PC-3 (cell line): ENCODE data around the gene HCAR2. TPM values are rescaled to one million over a fixed set of nuclear protein-coding genes. Genes with fewer than 3 reads are reported as not detected.
"Not testable (repeated sequence)": the region's sequence is repeated elsewhere in the genome, so short reads cannot be mapped to it uniquely, and the experiment has no call there.

Source experiments
- ATAC-seq: fragments of 200-7000 bp; cut with Tn5 transposase; 2 replicates; pipeline ENCODE4 v1.9.1; 2020; ENCODE audit warnings: mild to moderate bottlenecking, moderate library complexity
- Bru-seq: library from RNA; stranded (reverse); fragments of 400-500 nt; gene quantifications from one replicate; lab custom pipeline; 2021; lab: Mats Ljungman, UMichigan
- BruChase-seq, 2 experiments: library from RNA; stranded (reverse); fragments of 400-500 nt; gene quantifications; one replicate each; lab custom pipeline; 2021; lab: Mats Ljungman, UMichigan
- BruUV-seq: library from RNA; stranded (reverse); fragments of 400-500 nt; replicated peaks from 2 replicates; lab custom pipeline; 2021; lab: Mats Ljungman, UMichigan
- CTCF ChIA-PET: fragments of 300-600 bp; sonication (Branson Sonifier 250); formaldehyde crosslinking; loops from one replicate; lab custom pipeline; 2022; ENCODE audit warnings: antibody characterized with exemption; lab: Charles Lee
- POLR2A ChIA-PET: fragments of 300-600 bp; sonication (Branson Sonifier 250); formaldehyde crosslinking; loops from one replicate; lab custom pipeline; 2022; ENCODE audit warnings: antibody characterized with exemption; ENCODE audit not compliant: unreplicated experiment; lab: Charles Lee
- DNase-seq: peaks from one replicate; pipeline ENCODE4 v3.0.0-alpha.2; 2015
- H2AFZ ChIP-seq: fragments of 300-600 bp; sonication (generic); 2 replicates; pipeline ENCODE4 v1.6.0; 2016; ENCODE audit warnings: antibody characterized with exemption, low read length
- H3F3A ChIP-seq: fragments of 300-600 bp; sonication (generic); one replicate; pipeline ENCODE4 v1.6.0; 2017; ENCODE audit warnings: antibody characterized with exemption, low read length, control low read depth, mild to moderate bottlenecking; ENCODE audit not compliant: unreplicated experiment
- H3K27ac ChIP-seq: fragments of 300-600 bp; sonication (generic); 2 replicates; pipeline ENCODE4 v1.5.1; 2016; ENCODE audit warnings: mild to moderate bottlenecking, low read length
- H3K27me3 ChIP-seq: fragments of 300-600 bp; sonication (generic); 2 replicates; pipeline ENCODE4 v1.6.1; 2016; ENCODE audit warnings: low read length, mixed read lengths
- H3K36me3 ChIP-seq: fragments of 300-600 bp; sonication (generic); 2 replicates; pipeline ENCODE4 v1.6.1; 2016; ENCODE audit warnings: low read depth, mixed run types, low read length, mixed read lengths
- H3K4me1 ChIP-seq: fragments of 300-600 bp; sonication (generic); 2 replicates; pipeline ENCODE4 v1.5.1; 2016; ENCODE audit warnings: low read length; ENCODE audit not compliant: insufficient read depth
- H3K4me2 ChIP-seq: fragments of 300-600 bp; sonication (generic); 2 replicates; pipeline ENCODE4 v1.6.0; 2016; ENCODE audit warnings: low read length
- H3K4me3 ChIP-seq: fragments of 300-600 bp; sonication (generic); 2 replicates; pipeline ENCODE4 v1.5.1; 2016; ENCODE audit warnings: mild to moderate bottlenecking, low read length, mixed read lengths
- H3K79me2 ChIP-seq: fragments of 300-600 bp; sonication (generic); 2 replicates; pipeline ENCODE4 v1.6.1; 2017; ENCODE audit warnings: low read length, mixed read lengths
- H3K9ac ChIP-seq: fragments of 300-600 bp; sonication (generic); 2 replicates; pipeline ENCODE4 v1.6.0; 2016; ENCODE audit warnings: mild to moderate bottlenecking, low read length
- H3K9me2 ChIP-seq: fragments of 300-600 bp; sonication (generic); replicated peaks from 2 replicates; pipeline ENCODE4 v1.6.1; 2016; ENCODE audit warnings: mixed run types, low read length, mixed read lengths
- H3K9me3 ChIP-seq: fragments of 300-600 bp; sonication (generic); 2 replicates; pipeline ENCODE4 v1.6.1; 2016; ENCODE audit warnings: low read length, mixed read lengths
- H4K20me1 ChIP-seq: fragments of 300-600 bp; sonication (generic); 2 replicates; pipeline ENCODE4 v1.6.1; 2016; ENCODE audit warnings: low read length, mixed read lengths
- EZH2 ChIP-seq: fragments of 300-600 bp; sonication (generic); IDR thresholded peaks from one replicate; pipeline ENCODE4 v1.6.1; 2017; ENCODE audit warnings: antibody characterized with exemption, mild to moderate bottlenecking, low read length; ENCODE audit not compliant: unreplicated experiment
- EZH2phosphoT487 ChIP-seq: fragments of 300-600 bp; sonication (generic); IDR thresholded peaks from 2 replicates; pipeline ENCODE4 v1.6.1; 2018; ENCODE audit warnings: mild to moderate bottlenecking, antibody characterized with exemption, low read length, borderline replicate concordance
- intact Hi-C: fragments of 100-400 bp; cut with micrococcal nuclease; formaldehyde crosslinking; loops from 2 replicates; pipeline ENCODE4 v1.9.0; 2023
- long read RNA-seq: library from polyadenylated mRNA; unstranded; transcript quantifications from one replicate; pipeline ENCODE4 v2.0.0, GENCODE V29; 2021; ENCODE audit not compliant: unreplicated experiment
- total RNA-seq: library from RNA; depleted of rRNA; stranded (reverse); fragments of >200 nt; gene quantifications from 2 replicates; pipeline ENCODE4 v1.2.3, GENCODE V29; 2014; rRNA removed
- TF ChIP-seq, protein P1 (sequence below): fragments of 300-600 bp; sonication (generic); conservative IDR thresholded peaks from 2 replicates; pipeline ENCODE4 v1.5.1; 2017; ENCODE audit warnings: antibody characterized with exemption, low read depth, mild to moderate bottlenecking, low read length

Gene HCAR2
- 0.17 TPM in 1 of 2 replicates, not detected in the other for total RNA-seq
- percentile 22 among the genes with signal in this experiment for Bru-seq, nascent RNA
- percentile 43 among the genes with signal in this experiment for BruChase-seq, experiment 1, labeled RNA remaining after a 6-hour chase
- percentile 40 among the genes with signal in this experiment for BruChase-seq, experiment 2, labeled RNA remaining after a 2-hour chase
- long read RNA-seq: 0 reads

- DNase-seq, H3K27me3 ChIP-seq, H3K4me3 ChIP-seq, H3K9ac ChIP-seq, H4K20me1 ChIP-seq, H3K4me2 ChIP-seq, H3K4me1 ChIP-seq, CTCF ChIA-PET, H3K79me2 ChIP-seq, H3K9me3 ChIP-seq, H3K27ac ChIP-seq, H3F3A ChIP-seq, H3K36me3 ChIP-seq, POLR2A ChIA-PET, H2AFZ ChIP-seq, H3K9me2 ChIP-seq, ATAC-seq, BruUV-seq, intact Hi-C loops: not testable (repeated sequence)
These were observed at the start of gene HCAR2 for GRCh38 chr12:122702890-122703611. Gene HCAR2 (minus strand): TSS chr12:122703357. CDS start chr12:122703283, 74 bp downstream.

GRCh38 chr12:122752464-122753318, 49.5 kb upstream of the HCAR2 start, which contains the start of gene DENR:
Gene DENR (plus strand): TSS chr12:122752824. CDS start chr12:122753702, 878 bp downstream.
- POLR2A ChIA-PET: interaction anchor here (0.6 to 0.8 kb wide), 2 partner anchors 16 to 144 kb away, joined by 4 to 5 read pairs; no protein-coding TSS in a partner anchor
- Histone ChIP-seq H3K4me2 (peak within 1 kb of the TSS; percentile 88), H3K4me1 (peaks cover 30% of the 10 kb centered on the region), H3K27ac (peak within 1 kb of the TSS; percentile 54), H3K27me3 (no peaks in the 10 kb centered on the region), H3K79me2 (peaks cover 50% of the 10 kb centered on the region), H3K9ac (peak within 1 kb of the TSS; percentile 97), H3K9me2 (no peaks in the 10 kb centered on the region), H3F3A (peaks cover 5% of the 10 kb centered on the region), H4K20me1 (no peaks in the 10 kb centered on the region), H3K9me3 (no peaks in the 10 kb centered on the region), H3K36me3 (peaks cover 34% of the 10 kb centered on the region), H2AFZ (peak within 1 kb of the TSS; percentile 72), H3K4me3 (peak within 1 kb of the TSS; percentile 81)
- ATAC-seq (peak; percentile 82), DNase-seq (peak; percentile 100)
- CTCF ChIA-PET: interaction anchor here (1.4 kb wide), 1 partner anchor 115 kb away, joined by 14 read pairs; no protein-coding TSS in a partner anchor
- no TSS peak for BruUV-seq
- intact Hi-C loops: loop anchor here (1.0 to 2.0 kb wide), 3 partner anchors 73 to 226 kb away; partner anchors contain the start of genes KNTC1 and RSRC2
- TF ChIP-seq EZH2 (no peak), EZH2phosphoT487 (no peak)
- TF ChIP-seq, protein P1, sequence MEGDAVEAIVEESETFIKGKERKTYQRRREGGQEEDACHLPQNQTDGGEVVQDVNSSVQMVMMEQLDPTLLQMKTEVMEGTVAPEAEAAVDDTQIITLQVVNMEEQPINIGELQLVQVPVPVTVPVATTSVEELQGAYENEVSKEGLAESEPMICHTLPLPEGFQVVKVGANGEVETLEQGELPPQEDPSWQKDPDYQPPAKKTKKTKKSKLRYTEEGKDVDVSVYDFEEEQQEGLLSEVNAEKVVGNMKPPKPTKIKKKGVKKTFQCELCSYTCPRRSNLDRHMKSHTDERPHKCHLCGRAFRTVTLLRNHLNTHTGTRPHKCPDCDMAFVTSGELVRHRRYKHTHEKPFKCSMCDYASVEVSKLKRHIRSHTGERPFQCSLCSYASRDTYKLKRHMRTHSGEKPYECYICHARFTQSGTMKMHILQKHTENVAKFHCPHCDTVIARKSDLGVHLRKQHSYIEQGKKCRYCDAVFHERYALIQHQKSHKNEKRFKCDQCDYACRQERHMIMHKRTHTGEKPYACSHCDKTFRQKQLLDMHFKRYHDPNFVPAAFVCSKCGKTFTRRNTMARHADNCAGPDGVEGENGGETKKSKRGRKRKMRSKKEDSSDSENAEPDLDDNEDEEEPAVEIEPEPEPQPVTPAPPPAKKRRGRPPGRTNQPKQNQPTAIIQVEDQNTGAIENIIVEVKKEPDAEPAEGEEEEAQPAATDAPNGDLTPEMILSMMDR: peak; percentile 95

- H3K9ac ChIP-seq, H3K9me2 ChIP-seq, intact Hi-C loops, H3K4me3 ChIP-seq, H3K9me3 ChIP-seq, H3K27ac ChIP-seq, H3F3A ChIP-seq, ATAC-seq, H3K4me2 ChIP-seq, CTCF ChIA-PET, DNase-seq, H3K27me3 ChIP-seq, BruUV-seq, H4K20me1 ChIP-seq, POLR2A ChIA-PET, H2AFZ ChIP-seq: not testable (repeated sequence)
- Histone ChIP-seq H3K4me1 (peaks cover 30% of the 10 kb centered on the region), H3K36me3 (peaks cover 19% of the 10 kb centered on the region), H3K79me2 (peaks cover 33% of the 10 kb centered on the region)
These were observed 47.8 kb upstream of the HCAR2 start for GRCh38 chr12:122750781-122751515.
